Neural cell (in vitro differentiated cells): ENCODE measurements around the gene WDR93. TPM values are rescaled to one million over a fixed set of nuclear protein-coding genes. Genes with fewer than 3 reads are reported as not detected.

Experiments used
- H2AFZ ChIP-seq: fragments of 200-600, 300-800 bp; sonication (generic), shearing (Covaris generic); 2 replicates; pipeline ENCODE4 v1.6.0; 2014; ENCODE audit warnings: low read depth, mild to moderate bottlenecking, antibody characterized with exemption, low read length, moderate library complexity
- H3F3A ChIP-seq: fragments of 200-600 bp; shearing (Covaris generic); 2 replicates; pipeline ENCODE4 v1.6.1; 2016; ENCODE audit warnings: mild to moderate bottlenecking, moderate library complexity, mixed read lengths, antibody characterized with exemption, low read length; ENCODE audit not compliant: insufficient read depth, poor library complexity, severe bottlenecking
- H3K27ac ChIP-seq: fragments of 200-600, 300-800 bp; sonication (generic), shearing (Covaris generic); 2 replicates; pipeline ENCODE4 v1.5.1; 2014; ENCODE audit warnings: mild to moderate bottlenecking, low read length, moderate library complexity
- H3K27me3 ChIP-seq: fragments of 300-800, 200-600 bp; sonication (generic), shearing (Covaris generic); 2 replicates; pipeline ENCODE4 v1.6.0; 2014; ENCODE audit warnings: mild to moderate bottlenecking, low read depth, low read length, moderate library complexity; ENCODE audit not compliant: insufficient read depth
- H3K36me3 ChIP-seq: fragments of 300-800, 200-600 bp; sonication (generic), shearing (Covaris generic); 2 replicates; pipeline ENCODE4 v1.5.1; 2014; ENCODE audit warnings: mild to moderate bottlenecking, antibody characterized with exemption, low read length, moderate library complexity; ENCODE audit not compliant: insufficient read depth
- H3K4me2 ChIP-seq: fragments of 300-800, 200-600 bp; sonication (generic), shearing (Covaris generic); 2 replicates; pipeline ENCODE4 v1.6.0; 2014; ENCODE audit warnings: mild to moderate bottlenecking, low read length
- H3K4me3 ChIP-seq: fragments of 300-800, 200-600 bp; sonication (generic), shearing (Covaris generic); 2 replicates; pipeline ENCODE4 v1.5.1; 2014; ENCODE audit warnings: mild to moderate bottlenecking, low read length, moderate library complexity
- H3K79me2 ChIP-seq: fragments of 200-600 bp; shearing (Covaris generic); replicated peaks from 2 replicates; pipeline ENCODE4 v1.6.0; 2014; ENCODE audit warnings: mild to moderate bottlenecking, low read length, moderate library complexity; ENCODE audit not compliant: insufficient read depth
- H3K9ac ChIP-seq: fragments of 300-800, 200-600 bp; sonication (generic), shearing (Covaris generic); 2 replicates; pipeline ENCODE4 v1.6.1; 2016; ENCODE audit warnings: mild to moderate bottlenecking, low read length, mixed read lengths
- H3K9me2 ChIP-seq: fragments of 200-600 bp; shearing (Covaris generic); 2 replicates; pipeline ENCODE4 v1.6.1; 2016; ENCODE audit warnings: mild to moderate bottlenecking, low read length, mixed read lengths; ENCODE audit not compliant: insufficient read depth
- H3K9me3 ChIP-seq: fragments of 200-600, 300-800 bp; sonication (generic), shearing (Covaris generic); 2 replicates; pipeline ENCODE4 v1.6.1; 2016; ENCODE audit warnings: mild to moderate bottlenecking, mixed run types, low read length, moderate library complexity, mixed read lengths
- H4K20me1 ChIP-seq: fragments of 200-600 bp; shearing (Covaris generic); 2 replicates; pipeline ENCODE4 v1.6.1; 2016; ENCODE audit warnings: mild to moderate bottlenecking, mixed run types; ENCODE audit not compliant: insufficient read depth
- EP300 ChIP-seq: fragments of 450-650 bp; conservative IDR thresholded peaks from 2 replicates; pipeline ENCODE4 v1.6.1; 2014; ENCODE audit warnings: antibody characterized with exemption, mild to moderate bottlenecking, moderate library complexity; ENCODE audit not compliant: poor library complexity, severe bottlenecking
- EZH2 ChIP-seq: fragments of 200-600, 300-800 bp; shearing (Covaris generic), sonication (generic); IDR thresholded peaks from 2 replicates; pipeline ENCODE4 v1.6.1; 2014; ENCODE audit warnings: antibody characterized with exemption, low read length, borderline replicate concordance, mild to moderate bottlenecking; ENCODE audit not compliant: insufficient read depth, poor library complexity, severe bottlenecking
- MXI1 ChIP-seq: fragments of 450-650 bp; conservative IDR thresholded peaks from 2 replicates; pipeline ENCODE4 v1.6.1; 2014; ENCODE audit warnings: antibody characterized with exemption, mild to moderate bottlenecking; ENCODE audit not compliant: poor library complexity, severe bottlenecking
- POLR2AphosphoS5 ChIP-seq: IDR thresholded peaks from 2 replicates; pipeline ENCODE4 v1.6.1; 2012
- RAD21 ChIP-seq: fragments of 450-650 bp; conservative IDR thresholded peaks from 2 replicates; pipeline ENCODE4 v1.6.1; 2014; ENCODE audit warnings: antibody characterized with exemption, mild to moderate bottlenecking, moderate library complexity
- SMC3 ChIP-seq: fragments of 450-650 bp; conservative IDR thresholded peaks from 2 replicates; pipeline ENCODE4 v1.6.1; 2014; ENCODE audit warnings: antibody characterized with exemption, mild to moderate bottlenecking, moderate library complexity; ENCODE audit not compliant: poor library complexity
- polyA plus RNA-seq: library from polyadenylated mRNA; depleted of rRNA; stranded (reverse); fragments of >200 nt; gene quantifications from 2 replicates; pipeline ENCODE4 v1.2.3, GENCODE V29; 2014
- TF ChIP-seq, protein P1 (sequence below): fragments of 450-650 bp; IDR thresholded peaks from 2 replicates; pipeline ENCODE4 v1.5.1; 2014; ENCODE audit warnings: antibody characterized with exemption, mild to moderate bottlenecking, moderate library complexity; ENCODE audit not compliant: poor library complexity, severe bottlenecking
- TF ChIP-seq, protein P2 (sequence below): IDR thresholded peaks from 2 replicates; pipeline ENCODE4 v1.6.1; 2012; ENCODE audit warnings: borderline replicate concordance

The WDR93 gene
- polyA plus RNA-seq, 1 donor from 2014 or later = 0.41 TPM

DNA sequence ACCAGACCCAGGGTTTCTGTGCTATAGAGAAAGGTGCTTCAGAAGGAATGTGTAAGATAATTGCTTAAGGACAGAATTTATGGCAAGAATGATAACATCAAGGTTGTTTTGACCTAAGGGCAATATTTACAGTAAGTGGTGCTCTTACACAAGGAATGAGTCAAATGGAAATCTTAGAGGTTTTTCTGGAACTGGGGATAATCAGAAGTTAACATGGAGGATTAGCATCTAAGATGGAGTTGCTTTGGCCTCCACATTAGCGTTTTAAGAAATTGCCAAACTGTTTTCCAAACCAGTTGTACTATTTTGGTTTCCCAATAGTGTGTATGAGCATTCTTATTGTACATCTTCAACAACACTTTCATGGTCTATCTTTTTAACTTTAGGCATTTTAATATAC is 3.1 kb downstream of the WDR93 start:
- H3K27me3 ChIP-seq = no peaks in the 10 kb centered on the region

DNA sequence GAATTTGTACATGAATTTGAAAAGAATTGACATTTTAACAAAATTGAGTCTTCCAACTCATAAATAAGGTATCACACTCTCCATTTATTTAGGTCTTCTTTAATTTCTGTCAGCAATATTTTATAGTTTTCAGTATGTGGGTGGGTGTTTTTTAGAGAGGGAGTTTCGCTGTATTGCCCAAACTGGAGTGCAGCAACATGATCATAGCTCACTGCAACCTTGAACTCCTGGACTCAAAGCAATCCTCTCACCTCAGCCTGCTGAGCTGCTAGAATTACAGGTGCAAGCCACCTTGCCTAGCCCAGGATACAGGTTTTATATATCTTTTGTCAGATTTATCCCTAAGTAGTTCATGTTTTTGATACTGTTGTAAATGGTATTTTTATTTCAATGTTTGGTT is 4.6 kb downstream of the WDR93 start:
- Histone ChIP-seq H3K9ac (no peak overlapping the region), H3K36me3 (no peaks in the 10 kb centered on the region), H3K4me2 (no peak overlapping the region), H3K9me2 (no peaks in the 10 kb centered on the region), H2AFZ (no peak overlapping the region), H4K20me1 (no peaks in the 10 kb centered on the region), H3K9me3 (no peaks in the 10 kb centered on the region), H3F3A (no peaks in the 10 kb centered on the region), H3K79me2 (no peaks in the 10 kb centered on the region), H3K27ac (no peak overlapping the region), H3K27me3 (no peaks in the 10 kb centered on the region), H3K4me3 (no peak overlapping the region)
- TF ChIP-seq SMC3 (no peak), RAD21 (no peak), MXI1 (no peak), EZH2 (no peak), EP300 (no peak), POLR2AphosphoS5 (no peak)
- TF ChIP-seq, protein P1, sequence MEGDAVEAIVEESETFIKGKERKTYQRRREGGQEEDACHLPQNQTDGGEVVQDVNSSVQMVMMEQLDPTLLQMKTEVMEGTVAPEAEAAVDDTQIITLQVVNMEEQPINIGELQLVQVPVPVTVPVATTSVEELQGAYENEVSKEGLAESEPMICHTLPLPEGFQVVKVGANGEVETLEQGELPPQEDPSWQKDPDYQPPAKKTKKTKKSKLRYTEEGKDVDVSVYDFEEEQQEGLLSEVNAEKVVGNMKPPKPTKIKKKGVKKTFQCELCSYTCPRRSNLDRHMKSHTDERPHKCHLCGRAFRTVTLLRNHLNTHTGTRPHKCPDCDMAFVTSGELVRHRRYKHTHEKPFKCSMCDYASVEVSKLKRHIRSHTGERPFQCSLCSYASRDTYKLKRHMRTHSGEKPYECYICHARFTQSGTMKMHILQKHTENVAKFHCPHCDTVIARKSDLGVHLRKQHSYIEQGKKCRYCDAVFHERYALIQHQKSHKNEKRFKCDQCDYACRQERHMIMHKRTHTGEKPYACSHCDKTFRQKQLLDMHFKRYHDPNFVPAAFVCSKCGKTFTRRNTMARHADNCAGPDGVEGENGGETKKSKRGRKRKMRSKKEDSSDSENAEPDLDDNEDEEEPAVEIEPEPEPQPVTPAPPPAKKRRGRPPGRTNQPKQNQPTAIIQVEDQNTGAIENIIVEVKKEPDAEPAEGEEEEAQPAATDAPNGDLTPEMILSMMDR = no peak
- TF ChIP-seq, protein P2, sequence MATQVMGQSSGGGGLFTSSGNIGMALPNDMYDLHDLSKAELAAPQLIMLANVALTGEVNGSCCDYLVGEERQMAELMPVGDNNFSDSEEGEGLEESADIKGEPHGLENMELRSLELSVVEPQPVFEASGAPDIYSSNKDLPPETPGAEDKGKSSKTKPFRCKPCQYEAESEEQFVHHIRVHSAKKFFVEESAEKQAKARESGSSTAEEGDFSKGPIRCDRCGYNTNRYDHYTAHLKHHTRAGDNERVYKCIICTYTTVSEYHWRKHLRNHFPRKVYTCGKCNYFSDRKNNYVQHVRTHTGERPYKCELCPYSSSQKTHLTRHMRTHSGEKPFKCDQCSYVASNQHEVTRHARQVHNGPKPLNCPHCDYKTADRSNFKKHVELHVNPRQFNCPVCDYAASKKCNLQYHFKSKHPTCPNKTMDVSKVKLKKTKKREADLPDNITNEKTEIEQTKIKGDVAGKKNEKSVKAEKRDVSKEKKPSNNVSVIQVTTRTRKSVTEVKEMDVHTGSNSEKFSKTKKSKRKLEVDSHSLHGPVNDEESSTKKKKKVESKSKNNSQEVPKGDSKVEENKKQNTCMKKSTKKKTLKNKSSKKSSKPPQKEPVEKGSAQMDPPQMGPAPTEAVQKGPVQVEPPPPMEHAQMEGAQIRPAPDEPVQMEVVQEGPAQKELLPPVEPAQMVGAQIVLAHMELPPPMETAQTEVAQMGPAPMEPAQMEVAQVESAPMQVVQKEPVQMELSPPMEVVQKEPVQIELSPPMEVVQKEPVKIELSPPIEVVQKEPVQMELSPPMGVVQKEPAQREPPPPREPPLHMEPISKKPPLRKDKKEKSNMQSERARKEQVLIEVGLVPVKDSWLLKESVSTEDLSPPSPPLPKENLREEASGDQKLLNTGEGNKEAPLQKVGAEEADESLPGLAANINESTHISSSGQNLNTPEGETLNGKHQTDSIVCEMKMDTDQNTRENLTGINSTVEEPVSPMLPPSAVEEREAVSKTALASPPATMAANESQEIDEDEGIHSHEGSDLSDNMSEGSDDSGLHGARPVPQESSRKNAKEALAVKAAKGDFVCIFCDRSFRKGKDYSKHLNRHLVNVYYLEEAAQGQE = no peak

More for the DNA sequence above, 3.1 kb downstream of the WDR93 start:
- H3F3A ChIP-seq = no peaks in the 10 kb centered on the region
- no peak overlapping the region for H2AFZ ChIP-seq
- no peaks in the 10 kb centered on the region for H3K9me3 ChIP-seq
- H3K4me2 ChIP-seq = no peak overlapping the region
- TF ChIP-seq, protein P1 = no peak
- TF ChIP-seq RAD21 = no peak
- TF ChIP-seq, protein P2 = no peak
- TF ChIP-seq EZH2 = no peak
- no peak overlapping the region for H3K4me3 ChIP-seq
- H4K20me1 ChIP-seq = no peaks in the 10 kb centered on the region
- H3K9ac ChIP-seq = no peak overlapping the region
- H3K36me3 ChIP-seq = no peaks in the 10 kb centered on the region
- no peak overlapping the region for H3K27ac ChIP-seq
- no peaks in the 10 kb centered on the region for H3K79me2 ChIP-seq
- H3K9me2 ChIP-seq = no peaks in the 10 kb centered on the region
